Tibial nerve (tissue), 4 donors: ENCODE measurements around the gene SBK3. TPM values are rescaled to one million over a fixed set of nuclear protein-coding genes. Genes with fewer than 3 reads are reported as not detected.
"Not testable (repeated sequence)": the region's sequence is repeated elsewhere in the genome, so short reads cannot be mapped to it uniquely, and the experiment has no call there.

Experiments used
- DNase-seq, 2 donors: peaks; one replicate each; pipeline ENCODE4 v3.0.0-alpha.2; 2019; ENCODE audit warnings: low spot score in 2 of 2
- H3K27ac ChIP-seq, 4 donors: fragments of 200-600 bp; sonication (generic) in 3 of 4; one replicate each; pipeline ENCODE4 v1.5.1; 2017 to 2019; ENCODE audit warnings: mild to moderate bottlenecking in 1 of 4
- H3K27me3 ChIP-seq, 2 donors: fragments of 200-600 bp; sonication (generic) in 1 of 2; one replicate each; pipeline versions ENCODE4 v1.5.1 to v1.6.0; 2017 to 2019
- H3K36me3 ChIP-seq, 3 donors: fragments of 200-600 bp; sonication (generic); one replicate each; pipeline ENCODE4 v1.5.1; 2018 to 2019
- H3K4me1 ChIP-seq, 4 donors: fragments of 200-600 bp; sonication (generic) in 3 of 4; one replicate each; pipeline ENCODE4 v1.5.1; 2017 to 2019
- H3K4me3 ChIP-seq, 4 donors: fragments of 200-600 bp; sonication (generic) in 3 of 4; one replicate each; pipeline ENCODE4 v1.5.1; 2017 to 2019; ENCODE audit warnings: mild to moderate bottlenecking in 1 of 4, moderate library complexity in 1 of 4
- H3K9me3 ChIP-seq, 4 donors: fragments of 200-600 bp; sonication (generic) in 3 of 4; one replicate each; pipeline ENCODE4 v1.5.1; 2017 to 2019
- EP300 ChIP-seq, 2 donors: sonication (generic); formaldehyde crosslinking; IDR thresholded peaks; one replicate each; pipeline ENCODE4 v1.6.1; 2017; ENCODE audit warnings: antibody characterized with exemption in 2 of 2, mild to moderate bottlenecking in 1 of 2
- POLR2A ChIP-seq, 2 donors: fragments of 450-650 bp; IDR thresholded peaks; one replicate each; pipeline ENCODE4 v1.6.1; 2017; ENCODE audit warnings: antibody characterized with exemption in 2 of 2, mild to moderate bottlenecking in 2 of 2, moderate library complexity in 2 of 2
- WGBS, 2 donors: methylation state at CpG; one replicate each; pipeline ENCODE4 v1.1.5; 2018; 5-methylcytosine and 5-hydroxymethylcytosine counted together
- total RNA-seq, 4 donors: library from RNA; depleted of rRNA; stranded (reverse); fragments of >200 nt; gene quantifications; one replicate each; pipeline ENCODE4 v1.1.0, GENCODE V29; 2016
- TF ChIP-seq, protein P1 (sequence below), 5 experiments: fragments of 200-600 bp in 3 of 5; fragments of 450-650 bp in 2 of 5; sonication (generic) in 3 of 5; IDR thresholded peaks; one replicate each; pipeline ENCODE4 v1.5.1; 2016 to 2019; ENCODE audit warnings: antibody characterized with exemption in 5 of 5, mild to moderate bottlenecking in 3 of 5, moderate library complexity in 2 of 5

Gene SBK3
- total RNA-seq, 4 donors from 2014 or later = 0.59 TPM; not detected in 3

- DNase-seq = no peak
Measured at GRCh38 chr19:55590109-55590508, 44.8 kb upstream of the SBK3 start.

GRCh38 chr19:55588738-55589137, 43.4 kb upstream of the SBK3 start:
- DNase-seq = no peak
- TF ChIP-seq EP300 (IDR thresholded peaks at IDR 0.05) (no peak), POLR2A (IDR thresholded peaks at IDR 0.05) (no peak)
- TF ChIP-seq, protein P1, sequence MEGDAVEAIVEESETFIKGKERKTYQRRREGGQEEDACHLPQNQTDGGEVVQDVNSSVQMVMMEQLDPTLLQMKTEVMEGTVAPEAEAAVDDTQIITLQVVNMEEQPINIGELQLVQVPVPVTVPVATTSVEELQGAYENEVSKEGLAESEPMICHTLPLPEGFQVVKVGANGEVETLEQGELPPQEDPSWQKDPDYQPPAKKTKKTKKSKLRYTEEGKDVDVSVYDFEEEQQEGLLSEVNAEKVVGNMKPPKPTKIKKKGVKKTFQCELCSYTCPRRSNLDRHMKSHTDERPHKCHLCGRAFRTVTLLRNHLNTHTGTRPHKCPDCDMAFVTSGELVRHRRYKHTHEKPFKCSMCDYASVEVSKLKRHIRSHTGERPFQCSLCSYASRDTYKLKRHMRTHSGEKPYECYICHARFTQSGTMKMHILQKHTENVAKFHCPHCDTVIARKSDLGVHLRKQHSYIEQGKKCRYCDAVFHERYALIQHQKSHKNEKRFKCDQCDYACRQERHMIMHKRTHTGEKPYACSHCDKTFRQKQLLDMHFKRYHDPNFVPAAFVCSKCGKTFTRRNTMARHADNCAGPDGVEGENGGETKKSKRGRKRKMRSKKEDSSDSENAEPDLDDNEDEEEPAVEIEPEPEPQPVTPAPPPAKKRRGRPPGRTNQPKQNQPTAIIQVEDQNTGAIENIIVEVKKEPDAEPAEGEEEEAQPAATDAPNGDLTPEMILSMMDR (IDR thresholded peaks at IDR 0.05) = no peak
- Histone ChIP-seq H3K9me3 (no peaks in the 10 kb centered on the region), H3K4me3 (no peak overlapping the region), H3K4me1 (peaks cover 0 to 32% (median 16%) of the 10 kb centered on the region in 4 donors), H3K36me3 (peaks cover 0 to 26% (median 0%) of the 10 kb centered on the region in 3 donors), H3K27me3 (no peaks in the 10 kb centered on the region), H3K27ac (no peak overlapping the region)
- 88 to 92% methylated on average over 8 of the region's 8 CpGs for WGBS, 2 donors

More at GRCh38 chr19:55590109-55590508, 44.8 kb upstream of the SBK3 start:
- WGBS, 2 donors = 57 to 60% methylated on average over 7 of the region's 7 CpGs
- no peak overlapping the region for H3K4me3 ChIP-seq
- TF ChIP-seq EP300 (IDR thresholded peaks at IDR 0.05) (no peak), POLR2A (IDR thresholded peaks at IDR 0.05) (no peak)
- TF ChIP-seq, protein P1 (IDR thresholded peaks at IDR 0.05) = no peak
- peaks cover 0 to 36% (median 0%) of the 10 kb centered on the region in 3 donors for H3K36me3 ChIP-seq
- no peaks in the 10 kb centered on the region for H3K9me3 ChIP-seq
- H3K27me3 ChIP-seq = no peaks in the 10 kb centered on the region
- no peak overlapping the region for H3K27ac ChIP-seq
- H3K4me1 ChIP-seq = peaks cover 0 to 31% (median 16%) of the 10 kb centered on the region in 4 donors

- Histone ChIP-seq H3K4me3 (peak overlapping the region in 3 of 4 donors; percentile 20 to 47 (median 39)), H3K36me3 (peaks cover 0 to 9% (median 0%) of the 10 kb centered on the region in 3 donors), H3K27ac (peak overlapping the region in 1 of 4 donors; percentile 34), H3K4me1 (peaks cover 0 to 32% (median 16%) of the 10 kb centered on the region in 4 donors), H3K9me3 (no peaks in the 10 kb centered on the region), H3K27me3 (no peaks in the 10 kb centered on the region)
- peak; percentile 90 to 94 for DNase-seq
- TF ChIP-seq EP300 (IDR thresholded peaks at IDR 0.05) (no peak), POLR2A (IDR thresholded peaks at IDR 0.05) (no peak)
- TF ChIP-seq, protein P1 (IDR thresholded peaks at IDR 0.05) = no peak
- WGBS, 2 donors = 1% methylated on average over 32 to 37 of the region's 40 CpGs
Measured at GRCh38 chr19:55586976-55587668, 41.8 kb upstream of the SBK3 start.

- Histone ChIP-seq H3K4me3 (peak overlapping the region; percentile 2 to 50 (median 24)), H3K27ac (peak overlapping the region in 3 of 4 donors; percentile 0 to 84 (median 79)), H3K27me3 (no peaks in the 10 kb centered on the region), H3K4me1 (peaks cover 0 to 45% (median 21%) of the 10 kb centered on the region in 4 donors), H3K9me3 (no peaks in the 10 kb centered on the region), H3K36me3 (no peaks in the 10 kb centered on the region)
- WGBS, 2 donors = 4% methylated on average over 20 to 23 of the region's 36 CpGs
- no peak for TF ChIP-seq POLR2A (IDR thresholded peaks at IDR 0.05)
- no peak for TF ChIP-seq EP300 (IDR thresholded peaks at IDR 0.05)
- TF ChIP-seq, protein P1 (IDR thresholded peaks at IDR 0.05) = no peak
- DNase-seq = peak in 1 of 2 donors; percentile 36
Measured at GRCh38 chr19:55585658-55586339, 40.5 kb upstream of the SBK3 start.

- H3K4me3 ChIP-seq = no peak overlapping the region
- no peak for DNase-seq
- peaks cover 0 to 49% (median 21%) of the 10 kb centered on the region in 4 donors for H3K4me1 ChIP-seq
- H3K27ac ChIP-seq = no peak overlapping the region
- WGBS, 2 donors = 82 to 92% methylated on average over 11 of the region's 11 CpGs
- H3K9me3 ChIP-seq = no peaks in the 10 kb centered on the region
- H3K27me3 ChIP-seq = no peaks in the 10 kb centered on the region
- H3K36me3 ChIP-seq = no peaks in the 10 kb centered on the region
- TF ChIP-seq, protein P1 (IDR thresholded peaks at IDR 0.05) = no peak
- TF ChIP-seq EP300 (IDR thresholded peaks at IDR 0.05) (no peak), POLR2A (IDR thresholded peaks at IDR 0.05) (no peak)
Measured at GRCh38 chr19:55584871-55585270, 39.5 kb upstream of the SBK3 start.

GRCh38 chr19:55583897-55584296, 38.6 kb upstream of the SBK3 start:
- not testable (repeated sequence) for H3K36me3 ChIP-seq, H3K27ac ChIP-seq, DNase-seq, H3K4me3 ChIP-seq, H3K9me3 ChIP-seq, H3K27me3 ChIP-seq
- H3K4me1 ChIP-seq = peaks cover 0 to 57% (median 21%) of the 10 kb centered on the region in 4 donors
- WGBS, 2 donors = 77 to 80% methylated on average over 8 of the region's 8 CpGs

DNA sequence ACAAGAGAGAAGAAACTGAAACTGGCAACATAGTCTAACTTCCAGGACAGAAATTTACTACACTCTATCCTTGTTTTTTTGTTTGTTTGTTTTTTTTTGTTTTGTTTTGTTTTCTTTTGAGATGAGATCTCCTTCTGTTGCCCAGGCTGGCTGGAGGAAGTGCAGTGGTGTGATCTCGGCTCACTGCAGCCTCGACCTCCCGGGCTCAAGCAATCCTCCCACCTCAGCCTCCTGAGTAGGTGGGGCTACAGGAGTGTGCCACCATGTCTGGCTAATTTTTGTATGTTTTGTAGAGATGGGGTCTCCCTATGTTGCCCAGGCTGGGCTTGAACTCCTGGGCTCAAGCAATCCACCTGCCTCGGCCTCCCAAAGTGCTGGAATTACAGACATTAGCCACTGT, 36.9 kb upstream of the SBK3 start:
- not testable (repeated sequence) for H3K27me3 ChIP-seq, H3K9me3 ChIP-seq, H3K27ac ChIP-seq, DNase-seq, H3K4me3 ChIP-seq
- H3K4me1 ChIP-seq = peaks cover 0 to 47% (median 21%) of the 10 kb centered on the region in 4 donors
- peaks cover 0 to 23% (median 0%) of the 10 kb centered on the region in 3 donors for H3K36me3 ChIP-seq
- 79 to 84% methylated on average over 4 of the region's 4 CpGs for WGBS, 2 donors
